Activated CD8-positive, alpha-beta T cell treated with anti-CD3 and anti-CD28 coated beads for 36 hours (primary cell): ENCODE data around the gene XXYLT1. TPM values are rescaled to one million over a fixed set of nuclear protein-coding genes. Genes with fewer than 3 reads are reported as not detected.

Source experiments
- ATAC-seq: fragments of 200-7000 bp; cut with Tn5 transposase; one replicate; pipeline ENCODE4 v1.10.0; 2021; ENCODE audit warnings: mild to moderate bottlenecking, moderate library complexity
- CTCF ChIA-PET: fragments of 350-600 bp; sonication (Branson Sonifier 250); formaldehyde crosslinking; loops from one replicate; lab custom pipeline; 2021; ENCODE audit warnings: antibody characterized with exemption; lab: Charles Lee
- POLR2A ChIA-PET: fragments of 350-600 bp; sonication (Branson Sonifier 250); formaldehyde crosslinking; loops from one replicate; lab custom pipeline; 2021; ENCODE audit warnings: antibody characterized with exemption; lab: Charles Lee
- DNase-seq: peaks from one replicate; pipeline ENCODE4 v3.0.0-alpha.2; 2020
- H3K27ac Mint-ChIP-seq: one replicate; pipeline ENCODE4 v1.8.0; 2021; ENCODE audit warnings: mild to moderate bottlenecking, mixed read lengths
- H3K27me3 Mint-ChIP-seq: one replicate; pipeline ENCODE4 v1.8.0; 2021; ENCODE audit warnings: mixed read lengths
- H3K36me3 Mint-ChIP-seq: one replicate; pipeline ENCODE4 v1.8.0; 2021; ENCODE audit warnings: low read depth, mixed read lengths
- H3K4me1 Mint-ChIP-seq: one replicate; pipeline ENCODE4 v1.8.0; 2021; ENCODE audit warnings: low read depth, mixed read lengths
- H3K4me3 Mint-ChIP-seq: one replicate; pipeline ENCODE4 v1.8.0; 2021; ENCODE audit warnings: mild to moderate bottlenecking, moderate library complexity, mixed read lengths
- H3K9me3 Mint-ChIP-seq: one replicate; pipeline ENCODE4 v1.8.0; 2021; ENCODE audit warnings: mixed read lengths
- intact Hi-C: fragments of 100-400 bp; cut with micrococcal nuclease; formaldehyde crosslinking; loops from one replicate; pipeline ENCODE4 v1.10.0; 2022
- total RNA-seq, 2 experiments: library from RNA; stranded (reverse); gene quantifications; one replicate each; pipeline ENCODE4 v1.2.3, GENCODE V29; 2021
- TF ChIP-seq, protein P1 (sequence below): fragments of 200-600 bp; IDR thresholded peaks from one replicate; pipeline ENCODE4 v1.8.0; 2022; ENCODE audit warnings: antibody characterized with exemption, mild to moderate bottlenecking

Gene XXYLT1
- total RNA-seq, 2 experiments from 2014 or later: 8.4 to 9.6 TPM

DNA sequence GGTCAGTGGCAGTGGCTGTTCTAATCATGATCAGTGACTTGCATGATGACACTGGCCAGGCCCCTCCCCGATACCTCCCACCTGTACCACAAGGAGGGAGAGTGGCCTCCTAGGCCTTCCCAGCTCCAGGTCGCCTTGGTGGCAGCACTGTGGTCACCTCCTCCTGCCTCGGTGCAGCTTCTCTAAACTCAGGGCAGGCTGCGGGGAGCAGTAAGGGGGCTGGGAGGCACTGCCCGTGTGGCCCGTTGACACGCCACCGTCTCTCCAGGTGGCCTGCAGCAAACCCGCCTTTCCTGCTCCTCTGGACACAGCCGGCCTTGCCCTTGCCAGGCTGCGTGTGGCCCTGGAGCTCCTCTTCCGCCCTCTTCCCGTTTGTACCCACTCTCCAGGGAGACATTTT lies 184.1 kb downstream of the XXYLT1 start:
- no peaks in the 10 kb centered on the region for H3K36me3 Mint-ChIP-seq
- ChIA-PET CTCF (interaction anchor here (0.9 kb wide), 1 partner anchor 20 kb away, joined by 3 read pairs; no protein-coding TSS in a partner anchor), POLR2A (no interaction called here)
- H3K4me3 Mint-ChIP-seq: no peak overlapping the region
- no peak for ATAC-seq
- no peaks in the 10 kb centered on the region for H3K9me3 Mint-ChIP-seq
- no peak overlapping the region for H3K27ac Mint-ChIP-seq
- peaks cover 5% of the 10 kb centered on the region for H3K4me1 Mint-ChIP-seq
- no peak for DNase-seq
- TF ChIP-seq, protein P1, sequence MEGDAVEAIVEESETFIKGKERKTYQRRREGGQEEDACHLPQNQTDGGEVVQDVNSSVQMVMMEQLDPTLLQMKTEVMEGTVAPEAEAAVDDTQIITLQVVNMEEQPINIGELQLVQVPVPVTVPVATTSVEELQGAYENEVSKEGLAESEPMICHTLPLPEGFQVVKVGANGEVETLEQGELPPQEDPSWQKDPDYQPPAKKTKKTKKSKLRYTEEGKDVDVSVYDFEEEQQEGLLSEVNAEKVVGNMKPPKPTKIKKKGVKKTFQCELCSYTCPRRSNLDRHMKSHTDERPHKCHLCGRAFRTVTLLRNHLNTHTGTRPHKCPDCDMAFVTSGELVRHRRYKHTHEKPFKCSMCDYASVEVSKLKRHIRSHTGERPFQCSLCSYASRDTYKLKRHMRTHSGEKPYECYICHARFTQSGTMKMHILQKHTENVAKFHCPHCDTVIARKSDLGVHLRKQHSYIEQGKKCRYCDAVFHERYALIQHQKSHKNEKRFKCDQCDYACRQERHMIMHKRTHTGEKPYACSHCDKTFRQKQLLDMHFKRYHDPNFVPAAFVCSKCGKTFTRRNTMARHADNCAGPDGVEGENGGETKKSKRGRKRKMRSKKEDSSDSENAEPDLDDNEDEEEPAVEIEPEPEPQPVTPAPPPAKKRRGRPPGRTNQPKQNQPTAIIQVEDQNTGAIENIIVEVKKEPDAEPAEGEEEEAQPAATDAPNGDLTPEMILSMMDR: no peak
- intact Hi-C loops: no loop called here
- H3K27me3 Mint-ChIP-seq: no peaks in the 10 kb centered on the region

DNA sequence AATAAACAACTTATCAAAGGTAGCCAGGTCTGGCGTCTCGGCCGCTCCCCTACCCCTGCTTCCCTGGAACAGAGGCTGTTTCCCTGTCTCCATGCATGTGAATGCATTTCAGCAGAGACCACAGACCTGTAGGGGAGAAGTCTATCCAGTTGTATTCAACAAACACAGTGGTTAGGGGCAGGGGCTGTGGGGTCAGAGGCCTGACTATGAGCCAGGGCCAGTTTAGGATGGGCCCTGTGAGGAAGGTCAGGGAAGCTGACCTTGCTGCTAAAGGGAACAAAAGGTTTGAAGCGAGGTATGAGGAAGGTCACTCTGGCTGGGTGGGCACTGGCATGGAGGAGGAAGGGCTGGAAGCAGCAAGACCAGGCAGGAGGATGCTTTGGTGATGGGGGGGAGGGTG lies 184.6 kb downstream of the XXYLT1 start:
- DNase-seq: no peak
- CTCF ChIA-PET: interaction anchor here (1.6 kb wide), 1 partner anchor 21 kb away, joined by 5 read pairs; no protein-coding TSS in a partner anchor

DNA sequence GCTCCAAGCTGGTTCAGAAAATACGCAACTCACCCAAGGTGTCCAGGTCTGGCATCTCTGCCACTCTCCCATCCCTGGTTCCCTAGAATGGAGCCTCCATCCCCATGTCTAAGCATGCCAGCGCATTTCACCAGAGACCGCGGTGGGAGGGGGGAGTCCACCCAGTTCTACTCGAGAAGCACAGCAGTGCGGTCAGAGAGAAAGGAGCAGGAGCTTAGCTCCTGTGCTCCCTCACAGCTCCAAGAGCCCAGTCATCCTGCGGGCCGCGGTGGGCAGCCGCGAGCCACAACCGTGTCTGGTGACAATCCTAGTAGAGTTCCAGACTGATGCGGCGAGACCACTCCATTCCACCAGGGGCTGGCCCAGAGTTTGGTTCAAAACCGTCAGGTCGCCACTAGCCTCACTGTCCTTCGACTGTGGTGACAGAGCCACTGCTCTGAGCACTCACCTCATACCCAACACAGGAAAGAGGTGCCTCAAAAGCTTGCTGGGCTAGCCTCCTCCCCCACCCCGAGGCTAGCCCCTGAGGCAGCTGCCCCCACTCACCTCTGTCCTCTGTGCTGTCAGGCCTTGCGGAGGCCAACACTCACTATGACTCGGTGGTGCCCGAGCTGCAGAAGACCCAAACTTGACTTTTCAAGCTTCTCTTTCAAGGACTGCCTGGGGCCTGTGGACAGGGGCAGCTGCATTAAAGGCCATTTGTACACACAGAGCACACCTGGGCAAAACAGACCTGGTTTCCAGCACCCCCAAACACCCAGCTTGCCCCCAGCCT lies 185.4 kb downstream of the XXYLT1 start:
- H3K4me3 Mint-ChIP-seq: no peak overlapping the region
- no peaks in the 10 kb centered on the region for H3K9me3 Mint-ChIP-seq
- H3K27me3 Mint-ChIP-seq: no peaks in the 10 kb centered on the region
- DNase-seq: no peak
- H3K27ac Mint-ChIP-seq: no peak overlapping the region
- ChIA-PET CTCF (interaction anchor here (1.6 kb wide), 1 partner anchor 22 kb away, joined by 5 read pairs; no protein-coding TSS in a partner anchor), POLR2A (interaction anchor here (0.6 kb wide), 1 partner anchor 15 kb away, joined by 3 read pairs; no protein-coding TSS in a partner anchor)
- TF ChIP-seq, protein P1: no peak
- no peak for ATAC-seq
- H3K36me3 Mint-ChIP-seq: no peaks in the 10 kb centered on the region
- intact Hi-C loops: no loop called here
- peaks cover 5% of the 10 kb centered on the region for H3K4me1 Mint-ChIP-seq

More for the DNA sequence above, 184.6 kb downstream of the XXYLT1 start:
- intact Hi-C loops: no loop called here
- H3K4me1 Mint-ChIP-seq: peaks cover 5% of the 10 kb centered on the region
- no peak overlapping the region for H3K4me3 Mint-ChIP-seq
- POLR2A ChIA-PET: no interaction called here
- ATAC-seq: no peak
- H3K27me3 Mint-ChIP-seq: no peaks in the 10 kb centered on the region
- H3K36me3 Mint-ChIP-seq: no peaks in the 10 kb centered on the region
- TF ChIP-seq, protein P1: no peak
- H3K27ac Mint-ChIP-seq: no peak overlapping the region
- no peaks in the 10 kb centered on the region for H3K9me3 Mint-ChIP-seq

DNA sequence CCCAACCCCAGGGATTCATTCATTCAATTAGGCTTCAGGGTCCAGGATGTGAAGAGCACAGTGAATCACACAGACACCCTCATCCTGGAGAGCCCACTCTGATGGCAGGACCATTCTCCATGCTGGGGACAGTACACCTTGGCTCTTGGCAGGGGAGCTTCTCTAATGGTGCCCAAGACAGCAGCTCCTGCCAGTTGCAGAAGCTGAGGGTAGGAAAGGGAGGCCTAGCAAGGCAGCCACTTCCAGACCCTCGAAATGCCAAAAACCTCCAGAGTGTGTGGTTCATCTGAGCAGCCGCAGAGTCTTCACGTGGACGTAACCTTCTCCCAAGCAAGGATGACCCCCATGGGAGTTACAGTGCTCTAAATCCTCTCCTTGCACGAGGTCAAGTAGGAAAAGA lies 186.2 kb downstream of the XXYLT1 start:
- TF ChIP-seq, protein P1: no peak
- CTCF ChIA-PET: interaction anchor here (1.6 kb wide), 1 partner anchor 23 kb away, joined by 5 read pairs; no protein-coding TSS in a partner anchor
- Mint-ChIP-seq H3K27ac (no peak overlapping the region), H3K36me3 (no peaks in the 10 kb centered on the region), H3K4me3 (no peak overlapping the region), H3K4me1 (peaks cover 8% of the 10 kb centered on the region), H3K27me3 (no peaks in the 10 kb centered on the region), H3K9me3 (no peaks in the 10 kb centered on the region)
- POLR2A ChIA-PET: no interaction called here
- intact Hi-C loops: no loop called here
- ATAC-seq (no peak), DNase-seq (no peak)

DNA sequence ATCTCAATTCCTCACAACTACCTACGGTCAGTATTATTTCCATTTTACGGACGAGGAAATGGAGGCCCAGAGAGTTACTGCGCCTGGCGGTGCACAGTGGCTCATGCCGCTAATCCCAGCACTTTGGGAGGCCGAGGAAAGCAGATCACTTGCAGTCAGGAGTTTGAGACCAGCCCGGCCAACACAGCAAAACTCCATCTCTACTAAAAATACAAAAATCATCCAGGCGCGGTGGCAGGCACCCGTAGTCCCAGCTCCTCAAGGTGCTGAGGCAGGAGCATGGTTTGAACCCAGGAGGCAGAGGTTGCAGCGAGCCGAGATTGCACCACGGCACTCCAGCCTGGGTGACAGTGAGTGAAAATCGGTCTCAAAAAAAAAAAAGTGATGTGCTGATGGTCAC lies 187.3 kb downstream of the XXYLT1 start:
- H3K36me3 Mint-ChIP-seq: no peaks in the 10 kb centered on the region
- intact Hi-C loops: no loop called here
- no peaks in the 10 kb centered on the region for H3K9me3 Mint-ChIP-seq
- TF ChIP-seq, protein P1: no peak
- H3K4me3 Mint-ChIP-seq: no peak overlapping the region
- H3K27me3 Mint-ChIP-seq: no peaks in the 10 kb centered on the region
- ChIA-PET POLR2A (no interaction called here), CTCF (no interaction called here)
- DNase-seq: no peak
- ATAC-seq: no peak
- peaks cover 11% of the 10 kb centered on the region for H3K4me1 Mint-ChIP-seq
- no peak overlapping the region for H3K27ac Mint-ChIP-seq
